Measurements from ENCODE around the gene MYOD1.

The MYOD1 gene

DNA sequence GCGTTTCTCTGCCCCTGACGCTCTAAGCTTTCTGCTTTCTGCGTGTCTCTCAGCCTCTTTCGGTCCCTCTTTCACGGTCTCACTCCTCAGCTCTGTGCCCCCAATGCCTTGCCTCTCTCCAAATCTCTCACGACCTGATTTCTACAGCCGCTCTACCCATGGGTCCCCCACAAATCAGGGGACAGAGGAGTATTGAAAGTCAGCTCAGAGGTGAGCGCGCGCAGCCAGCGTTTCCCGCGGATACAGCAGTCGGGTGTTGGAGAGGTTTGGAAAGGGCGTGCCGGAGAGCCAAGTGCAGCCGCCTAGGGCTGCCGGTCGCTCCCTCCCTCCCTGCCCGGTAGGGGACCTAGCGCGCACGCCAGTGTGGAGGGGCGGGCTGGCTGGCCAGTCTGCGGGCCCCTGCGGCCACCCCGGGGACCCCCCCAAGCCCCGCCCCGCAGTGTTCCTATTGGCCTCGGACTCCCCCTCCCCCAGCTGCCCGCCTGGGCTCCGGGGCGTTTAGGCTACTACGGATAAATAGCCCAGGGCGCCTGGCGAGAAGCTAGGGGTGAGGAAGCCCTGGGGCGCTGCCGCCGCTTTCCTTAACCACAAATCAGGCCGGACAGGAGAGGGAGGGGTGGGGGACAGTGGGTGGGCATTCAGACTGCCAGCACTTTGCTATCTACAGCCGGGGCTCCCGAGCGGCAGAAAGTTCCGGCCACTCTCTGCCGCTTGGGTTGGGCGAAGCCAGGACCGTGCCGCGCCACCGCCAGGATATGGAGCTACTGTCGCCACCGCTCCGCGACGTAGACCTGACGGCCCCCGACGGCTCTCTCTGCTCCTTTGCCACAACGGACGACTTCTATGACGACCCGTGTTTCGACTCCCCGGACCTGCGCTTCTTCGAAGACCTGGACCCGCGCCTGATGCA, at the start of gene MYOD1:
Gene MYOD1 (plus strand): TSS at position 544 of the 910 bp plus-strand sequence. CDS start 212 bp downstream, at position 756.
- no peak for TF ChIP-seq CTCF (IDR thresholded peaks at IDR 0.05; ENCODE audit: borderline replicate concordance, insufficient read depth, low read depth, low read length)
- H3K4me3 ChIP-seq (ENCODE audit: low read depth, low read length) = no peak within 1 kb of the TSS

DNA sequence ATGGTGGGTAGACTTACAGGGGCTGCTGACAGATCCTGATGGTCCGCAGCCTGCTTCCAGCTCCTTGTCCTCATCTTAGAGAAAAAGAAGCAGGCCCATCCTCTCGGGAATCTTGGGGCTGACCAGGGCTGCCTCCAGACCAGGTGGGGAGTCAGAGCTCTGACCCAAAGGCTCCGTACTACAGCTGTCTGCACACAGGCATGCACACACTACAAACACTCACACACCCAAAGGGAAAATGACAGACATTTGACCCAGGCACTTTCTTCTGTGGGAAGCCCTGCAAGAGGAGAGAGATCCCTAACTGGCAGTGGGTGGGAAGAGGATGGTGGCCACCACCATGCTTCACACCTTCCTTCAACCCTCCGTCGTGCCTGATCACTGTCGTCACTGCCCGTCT, 46.9 kb upstream of the MYOD1 start:
- H3K4me3 ChIP-seq (ENCODE audit: low read depth, low read length) = no peak overlapping the region
- TF ChIP-seq CTCF (IDR thresholded peaks at IDR 0.05; ENCODE audit: borderline replicate concordance, insufficient read depth, low read depth, low read length) = no peak

- H3K4me3 ChIP-seq (ENCODE audit: low read depth, low read length) = no peak overlapping the region
- no peak for TF ChIP-seq CTCF (IDR thresholded peaks at IDR 0.05; ENCODE audit: borderline replicate concordance, insufficient read depth, low read depth, low read length)
These were observed 45.4 kb upstream of the MYOD1 start for GRCh38 chr11:17673951-17674350.

GRCh38 chr11:17682848-17683247, 36.5 kb upstream of the MYOD1 start:
- H3K4me3 ChIP-seq (ENCODE audit: low read depth, low read length) = no peak overlapping the region
- no peak for TF ChIP-seq CTCF (IDR thresholded peaks at IDR 0.05; ENCODE audit: borderline replicate concordance, insufficient read depth, low read depth, low read length)

DNA sequence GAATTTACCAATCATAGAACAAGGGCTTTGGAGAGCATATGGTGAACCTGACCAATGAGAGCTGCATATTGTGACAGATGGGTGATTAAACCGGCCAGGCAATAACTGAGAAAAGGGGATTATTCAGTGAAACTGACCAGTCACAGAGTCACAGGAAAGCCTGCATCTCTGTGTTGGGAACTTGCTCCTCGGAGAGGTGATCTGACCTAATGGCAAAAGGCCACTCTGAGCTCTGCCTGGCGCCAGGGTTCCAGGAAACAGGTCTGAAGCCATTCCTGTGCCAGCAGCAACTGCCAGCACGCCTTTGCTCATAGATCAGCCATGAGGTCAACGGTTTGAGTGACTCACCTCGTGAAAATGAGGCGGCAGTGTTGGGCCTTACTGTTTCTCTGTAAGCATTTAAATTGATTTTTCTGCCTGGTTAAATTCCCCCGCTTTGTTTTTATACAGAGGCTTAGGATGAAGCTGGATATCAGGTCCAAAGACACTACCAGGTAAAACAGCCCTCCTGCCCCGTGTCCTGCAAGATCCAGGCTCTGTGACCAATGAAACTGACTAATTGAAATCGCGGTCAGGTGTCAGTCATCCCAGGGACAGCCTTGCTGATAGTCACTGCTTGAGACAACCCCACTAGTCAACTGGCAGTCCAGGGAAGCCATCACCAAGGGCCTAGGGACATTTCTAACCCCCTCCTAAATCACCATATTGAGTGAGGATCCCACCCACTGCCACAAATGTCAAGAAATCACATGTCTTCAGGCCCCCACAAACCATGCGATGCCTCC, 35.8 kb upstream of the MYOD1 start:
- no peak for TF ChIP-seq CTCF (IDR thresholded peaks at IDR 0.05; ENCODE audit: borderline replicate concordance, insufficient read depth, low read depth, low read length)
- no peak overlapping the region for H3K4me3 ChIP-seq (ENCODE audit: low read depth, low read length)

- TF ChIP-seq CTCF (IDR thresholded peaks at IDR 0.05; ENCODE audit: borderline replicate concordance, insufficient read depth, low read depth, low read length) = no peak
These were observed 34.8 kb upstream of the MYOD1 start for GRCh38 chr11:17684550-17684949.

More at GRCh38 chr11:17684550-17684949, 34.8 kb upstream of the MYOD1 start:
- H3K4me3 ChIP-seq (ENCODE audit: low read depth, low read length) = no peak overlapping the region
